ENCODE data around the gene MAGI2.

MAGI2 gene

DNA sequence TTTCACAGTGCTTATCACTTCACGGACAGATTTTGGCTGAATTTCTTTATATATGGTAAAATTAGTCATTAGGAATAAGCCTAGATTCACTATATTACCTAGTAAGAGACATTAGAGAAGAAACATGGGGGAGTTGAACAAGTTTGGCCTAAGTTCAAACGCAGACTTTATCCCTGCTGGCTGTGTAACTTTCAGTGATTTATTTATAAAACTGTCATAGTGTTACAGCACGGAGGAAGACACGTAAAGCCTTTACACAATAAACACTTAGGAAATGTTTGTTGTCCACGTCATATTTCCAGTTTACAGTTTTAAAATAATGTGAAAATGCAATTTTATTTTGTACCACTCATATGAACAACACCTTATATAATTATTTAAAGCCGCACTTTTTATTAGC lies 661.5 kb downstream of the MAGI2 start:
- ATAC-seq (replicated peaks) (no peak), DNase-seq (no peak)
- H3K36me3 Mint-ChIP-seq (ENCODE audit: insufficient read depth), result no peaks in the 10 kb centered on the region
- H3K4me3 Mint-ChIP-seq, result no peak overlapping the region
- H3K9me3 Mint-ChIP-seq, result peaks cover 3 to 11% of the 10 kb centered on the region in 2 donors
- H3K27me3 Mint-ChIP-seq, result no peaks in the 10 kb centered on the region
- no peaks in the 10 kb centered on the region for H3K4me1 Mint-ChIP-seq (ENCODE audit: low read depth in 2 of 2)
- H3K27ac Mint-ChIP-seq, result no peak overlapping the region

DNA sequence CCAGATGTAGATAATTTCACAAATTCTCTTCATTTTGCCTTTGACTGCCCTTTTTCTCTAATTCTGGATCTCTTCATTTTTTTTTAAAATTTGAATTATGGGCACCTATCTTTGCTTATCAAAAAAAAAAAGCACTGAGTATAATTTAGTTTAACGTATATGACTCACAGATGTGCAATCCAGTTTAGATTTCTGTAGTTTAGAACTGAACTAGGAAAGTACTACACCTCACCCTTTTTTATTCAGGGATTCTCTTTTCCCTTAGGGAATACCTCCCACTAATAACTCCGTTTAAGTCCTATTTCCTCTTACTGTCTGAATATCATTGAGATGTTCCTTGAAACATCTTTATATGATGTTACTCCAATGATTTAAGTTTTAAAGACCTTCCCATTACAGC lies 665.0 kb downstream of the MAGI2 start:
- Mint-ChIP-seq H3K27me3 (no peaks in the 10 kb centered on the region), H3K9me3 (peaks cover 4 to 28% of the 10 kb centered on the region in 2 donors), H3K4me3 (no peak overlapping the region), H3K4me1 (ENCODE audit: low read depth in 2 of 2) (no peaks in the 10 kb centered on the region), H3K27ac (no peak overlapping the region), H3K36me3 (ENCODE audit: insufficient read depth) (no peaks in the 10 kb centered on the region)
- no peak for ATAC-seq (replicated peaks)
- DNase-seq, result no peak

DNA sequence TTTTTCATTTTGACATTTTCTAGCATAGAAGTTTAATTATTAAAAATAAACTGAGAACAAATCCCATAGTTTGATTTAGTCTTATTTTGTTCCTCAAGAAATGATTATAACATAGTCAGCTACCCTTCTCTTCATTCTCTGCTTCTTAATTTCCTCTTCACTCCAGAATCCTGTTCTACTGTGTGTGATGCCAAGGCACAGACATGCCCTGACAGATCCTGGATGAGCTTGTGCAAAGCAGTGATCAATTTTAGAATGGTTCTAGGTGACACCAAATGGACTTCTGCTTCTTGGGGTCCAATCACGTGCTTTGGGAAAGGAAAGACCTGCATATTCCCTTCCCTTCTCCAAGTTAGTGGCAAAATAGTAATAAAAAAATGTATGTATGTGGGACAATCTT lies 665.6 kb downstream of the MAGI2 start:
- H3K4me1 Mint-ChIP-seq (ENCODE audit: low read depth in 2 of 2), result no peaks in the 10 kb centered on the region
- H3K4me3 Mint-ChIP-seq, result no peak overlapping the region
- no peak overlapping the region for H3K27ac Mint-ChIP-seq
- ATAC-seq (replicated peaks) (no peak), DNase-seq (no peak)
- no peaks in the 10 kb centered on the region for H3K36me3 Mint-ChIP-seq (ENCODE audit: insufficient read depth)
- H3K27me3 Mint-ChIP-seq, result no peaks in the 10 kb centered on the region
- H3K9me3 Mint-ChIP-seq, result peaks cover 4 to 28% of the 10 kb centered on the region in 2 donors

DNA sequence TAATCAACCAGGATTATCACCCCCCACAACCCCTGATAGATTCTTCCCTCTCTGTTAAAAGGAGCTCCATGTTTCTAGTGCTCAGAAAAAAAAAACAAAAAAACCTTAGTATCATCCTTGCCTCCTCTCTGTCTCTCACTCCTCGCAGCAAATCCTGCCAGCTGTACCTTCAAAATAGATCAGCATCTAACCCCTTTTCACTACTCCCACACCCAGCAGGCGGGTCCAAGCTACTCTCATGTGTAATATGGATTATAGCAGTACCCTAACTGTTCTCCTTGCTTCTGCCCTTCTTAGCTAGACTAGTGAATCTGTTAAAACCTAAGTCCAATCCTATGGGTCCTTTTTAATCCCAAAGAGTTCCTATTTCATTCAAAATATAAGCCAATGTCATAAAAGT lies 667.4 kb downstream of the MAGI2 start:
- Mint-ChIP-seq H3K27ac (no peak overlapping the region), H3K36me3 (ENCODE audit: insufficient read depth) (no peaks in the 10 kb centered on the region), H3K27me3 (no peaks in the 10 kb centered on the region), H3K4me3 (no peak overlapping the region), H3K9me3 (peaks cover 7 to 34% of the 10 kb centered on the region in 2 donors), H3K4me1 (ENCODE audit: low read depth in 2 of 2) (no peaks in the 10 kb centered on the region)
- no peak for ATAC-seq (replicated peaks)
- no peak for DNase-seq

DNA sequence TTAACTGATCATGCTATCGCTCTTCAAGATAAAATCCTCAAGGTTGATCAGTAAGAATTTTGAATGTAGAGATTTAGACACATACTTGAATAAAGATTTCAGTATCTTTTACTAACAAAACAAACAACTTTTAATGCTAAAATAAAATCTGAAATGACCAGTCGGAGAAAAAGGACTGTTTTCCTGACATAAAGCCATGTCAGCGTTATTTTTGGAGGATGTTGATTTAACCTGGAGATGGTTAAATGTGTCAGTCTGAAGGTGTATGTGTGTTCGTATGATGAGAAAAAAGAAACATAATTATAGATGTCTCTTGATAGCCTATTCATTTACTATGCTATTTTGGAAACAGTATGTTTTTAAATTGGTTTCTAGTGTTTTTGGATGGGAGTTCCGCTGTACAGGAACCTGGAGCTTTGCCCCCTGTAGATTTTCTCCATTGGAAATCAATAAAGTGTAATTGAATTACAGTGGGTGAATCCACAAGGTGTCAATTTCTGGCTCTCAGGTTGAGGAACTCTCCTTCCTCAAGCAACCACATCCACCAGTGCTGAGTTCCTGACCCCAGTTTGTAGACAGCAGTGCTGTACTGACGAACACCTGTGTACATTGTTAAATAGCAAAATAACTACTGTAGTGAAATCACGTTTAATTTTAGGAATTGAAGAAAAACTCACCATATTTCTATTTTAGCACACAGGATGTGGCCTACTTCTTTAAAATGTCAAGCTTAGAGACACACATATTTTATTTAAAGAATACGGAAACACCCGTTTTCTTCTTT lies 670.1 kb downstream of the MAGI2 start:
- Mint-ChIP-seq H3K9me3 (peaks cover 8 to 26% of the 10 kb centered on the region in 2 donors), H3K4me3 (no peak overlapping the region), H3K27me3 (no peaks in the 10 kb centered on the region), H3K27ac (no peak overlapping the region), H3K36me3 (ENCODE audit: insufficient read depth) (no peaks in the 10 kb centered on the region), H3K4me1 (ENCODE audit: low read depth in 2 of 2) (no peaks in the 10 kb centered on the region)
- no peak for DNase-seq
- ATAC-seq (replicated peaks), result no peak

DNA sequence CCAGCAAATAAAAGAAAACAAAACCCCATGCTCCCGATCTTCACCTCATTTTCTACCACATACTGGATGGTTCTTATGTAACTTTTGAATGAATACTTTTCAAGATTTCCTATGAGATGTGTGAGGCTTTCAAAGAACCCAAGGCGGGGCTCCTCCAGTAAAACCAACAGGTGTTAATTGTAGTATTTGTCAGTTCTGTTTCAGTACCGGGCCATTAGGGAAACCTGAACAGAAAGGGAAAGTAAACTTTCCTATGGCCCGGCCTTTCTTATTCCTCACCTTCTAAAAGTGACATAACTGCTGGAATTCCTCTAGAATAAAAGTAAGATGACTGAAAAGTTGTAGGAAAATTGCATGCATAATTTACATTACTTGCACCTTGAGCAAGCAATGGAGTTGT lies 672.9 kb downstream of the MAGI2 start:
- H3K4me3 Mint-ChIP-seq, result no peak overlapping the region

DNA sequence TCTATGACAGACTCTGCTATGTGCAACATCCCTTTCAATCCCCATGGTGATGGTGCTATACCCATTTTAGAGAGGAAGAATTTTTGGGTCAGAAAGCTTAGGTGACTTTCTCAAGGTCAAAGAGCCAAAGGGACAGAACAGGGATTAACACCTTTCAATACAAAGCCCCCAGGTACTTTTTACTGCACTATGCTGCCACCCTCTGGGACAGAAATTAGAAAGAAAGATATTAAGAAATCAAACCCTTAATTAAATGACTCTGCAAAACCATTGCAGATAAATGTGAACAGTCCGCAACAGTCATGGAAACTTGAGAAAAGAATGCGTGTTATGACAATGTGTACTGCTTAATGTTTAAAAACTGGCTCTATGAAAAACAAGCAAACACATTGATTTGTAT lies 673.7 kb downstream of the MAGI2 start:
- H3K4me3 Mint-ChIP-seq, result no peak overlapping the region
- no peaks in the 10 kb centered on the region for H3K27me3 Mint-ChIP-seq
- DNase-seq, result no peak
- no peaks in the 10 kb centered on the region for H3K4me1 Mint-ChIP-seq (ENCODE audit: low read depth in 2 of 2)
- peaks cover 6 to 9% of the 10 kb centered on the region in 2 donors for H3K9me3 Mint-ChIP-seq
- H3K36me3 Mint-ChIP-seq (ENCODE audit: insufficient read depth), result no peaks in the 10 kb centered on the region
- ATAC-seq (replicated peaks), result no peak
- H3K27ac Mint-ChIP-seq, result no peak overlapping the region

More for the DNA sequence above, 672.9 kb downstream of the MAGI2 start:
- Mint-ChIP-seq H3K9me3 (peaks cover 8 to 9% of the 10 kb centered on the region in 2 donors), H3K4me1 (ENCODE audit: low read depth in 2 of 2) (no peaks in the 10 kb centered on the region), H3K27me3 (no peaks in the 10 kb centered on the region), H3K27ac (no peak overlapping the region), H3K36me3 (ENCODE audit: insufficient read depth) (no peaks in the 10 kb centered on the region)
- ATAC-seq (replicated peaks) (no peak), DNase-seq (no peak)

DNA sequence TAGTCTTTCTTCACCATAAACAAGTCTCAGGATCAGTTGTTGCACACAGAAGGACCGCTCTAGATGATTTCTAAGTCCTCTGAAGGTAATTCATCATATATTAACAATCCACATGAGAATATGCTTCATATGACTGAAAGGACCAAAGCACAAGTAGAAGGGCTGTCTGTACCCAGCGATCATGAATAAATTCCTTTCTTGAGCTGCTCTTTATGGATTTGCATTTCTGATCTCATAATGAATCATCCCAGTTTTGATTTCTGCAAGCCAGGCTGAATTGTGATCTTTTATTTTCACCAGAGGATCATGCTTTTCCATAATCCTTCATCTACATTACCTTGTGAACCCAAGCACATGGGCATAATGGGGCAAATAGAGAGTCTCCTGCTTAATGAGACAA lies 675.6 kb downstream of the MAGI2 start:
- ATAC-seq (replicated peaks), result no peak
- H3K27ac Mint-ChIP-seq, result no peak overlapping the region
- no peak for DNase-seq
- peaks cover 6 to 9% of the 10 kb centered on the region in 2 donors for H3K9me3 Mint-ChIP-seq
- no peaks in the 10 kb centered on the region for H3K4me1 Mint-ChIP-seq (ENCODE audit: low read depth in 2 of 2)
- no peak overlapping the region for H3K4me3 Mint-ChIP-seq
- no peaks in the 10 kb centered on the region for H3K27me3 Mint-ChIP-seq
- H3K36me3 Mint-ChIP-seq (ENCODE audit: insufficient read depth), result no peaks in the 10 kb centered on the region

DNA sequence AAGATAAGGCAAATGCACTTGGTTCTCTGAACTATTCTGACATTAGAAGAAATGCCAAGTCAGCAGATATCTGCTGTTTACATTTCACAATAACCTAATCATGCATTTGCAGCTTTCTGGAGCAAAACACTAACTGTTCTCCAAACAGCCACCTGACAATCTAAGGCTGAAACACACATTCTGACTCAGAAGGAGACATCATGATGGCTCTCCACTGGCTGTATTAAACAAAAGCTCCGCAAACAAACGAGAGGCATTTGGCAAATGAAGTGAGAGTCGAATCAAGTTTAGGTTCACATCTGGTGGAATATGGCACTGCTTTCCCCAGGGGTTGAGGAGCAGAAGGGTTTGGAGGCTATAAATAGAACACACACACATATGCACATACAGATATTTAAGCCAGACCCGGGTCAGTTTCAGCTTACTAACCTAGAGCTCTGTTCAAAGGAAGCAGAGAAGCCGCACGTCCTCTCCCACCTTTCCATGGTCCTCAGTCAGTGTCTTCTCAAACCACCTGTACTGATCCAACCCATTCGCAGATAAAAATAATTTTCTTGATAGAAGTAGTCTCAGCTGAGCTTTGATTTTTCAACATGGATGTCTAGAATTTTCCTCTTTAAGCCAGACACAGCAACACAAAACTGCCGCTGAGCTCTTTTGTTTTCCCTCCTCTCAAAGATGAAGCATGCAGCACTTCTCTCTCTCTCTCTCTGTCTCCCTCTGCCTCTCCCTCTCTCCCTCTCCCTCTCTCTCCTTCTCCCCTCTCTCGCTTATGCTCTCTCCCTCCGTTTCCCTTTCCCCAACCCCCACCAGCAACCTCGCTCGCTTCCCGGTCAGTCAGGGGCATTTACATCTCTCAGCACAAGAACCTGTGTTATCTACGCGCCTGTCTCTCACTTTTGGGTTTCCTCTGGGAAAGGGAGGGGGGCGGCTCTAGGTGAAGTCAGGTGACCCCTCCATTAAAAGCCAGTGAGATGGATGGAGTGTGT lies 682.8 kb downstream of the MAGI2 start:
- no peak overlapping the region for H3K27ac Mint-ChIP-seq
- peaks cover 0 to 1% of the 10 kb centered on the region in 2 donors for H3K9me3 Mint-ChIP-seq
- no peaks in the 10 kb centered on the region for H3K4me1 Mint-ChIP-seq (ENCODE audit: low read depth in 2 of 2)
- H3K4me3 Mint-ChIP-seq, result no peak overlapping the region
- H3K27me3 Mint-ChIP-seq, result no peaks in the 10 kb centered on the region
- no peak for ATAC-seq (replicated peaks)
- H3K36me3 Mint-ChIP-seq (ENCODE audit: insufficient read depth), result no peaks in the 10 kb centered on the region
- no peak for DNase-seq

DNA sequence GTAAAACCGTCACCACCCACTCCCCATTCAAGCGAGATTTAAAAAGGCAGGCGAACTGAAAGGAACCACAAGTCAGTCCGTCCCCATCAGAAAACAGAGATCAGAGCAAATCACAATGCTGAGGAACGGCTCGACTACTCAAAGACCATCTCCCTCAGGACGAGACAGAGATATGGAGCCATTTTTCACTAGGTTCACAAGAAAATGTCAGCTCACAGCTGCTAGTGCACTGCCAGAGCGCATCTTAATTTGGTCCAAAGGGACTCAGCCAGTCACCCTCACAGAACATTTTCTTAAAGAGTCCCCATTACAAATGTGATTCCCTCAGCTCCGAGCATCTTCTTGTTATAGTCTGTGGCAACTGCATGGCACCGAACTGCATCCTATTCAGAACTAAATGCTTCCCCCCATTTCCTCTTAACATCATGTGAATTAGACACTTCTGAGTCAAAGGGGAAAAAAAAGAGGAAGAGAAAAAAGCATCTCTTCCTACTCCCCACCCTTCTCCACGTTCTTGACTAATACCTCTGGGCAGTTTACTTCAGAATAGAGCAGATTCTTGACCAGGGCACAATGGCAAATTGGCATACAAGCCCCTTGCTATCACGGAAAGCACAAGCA lies 683.9 kb downstream of the MAGI2 start:
- Mint-ChIP-seq H3K36me3 (ENCODE audit: insufficient read depth) (no peaks in the 10 kb centered on the region), H3K27me3 (no peaks in the 10 kb centered on the region), H3K4me3 (no peak overlapping the region), H3K4me1 (ENCODE audit: low read depth in 2 of 2) (no peaks in the 10 kb centered on the region), H3K27ac (no peak overlapping the region), H3K9me3 (peaks cover 0 to 3% of the 10 kb centered on the region in 2 donors)
- DNase-seq (no peak), ATAC-seq (replicated peaks) (no peak)

DNA sequence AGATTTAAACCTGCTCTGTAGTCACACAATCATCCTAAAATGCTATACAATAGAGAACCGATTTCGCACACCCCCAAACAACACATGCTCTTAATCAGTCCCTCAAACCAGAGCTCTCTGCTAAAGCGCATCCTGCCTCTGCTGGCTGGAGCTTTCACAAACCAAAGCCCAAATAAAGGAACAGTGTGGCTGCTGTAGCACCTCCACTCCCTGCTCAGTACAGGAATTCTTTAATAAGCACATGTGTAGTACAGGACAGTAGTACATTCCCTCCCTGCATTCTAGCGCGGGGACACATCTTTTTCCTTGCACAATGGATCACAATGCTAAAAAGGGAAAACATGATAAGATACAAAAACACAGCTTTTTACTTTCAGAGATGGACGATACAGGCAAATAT lies 684.6 kb downstream of the MAGI2 start:
- no peak for DNase-seq
- no peaks in the 10 kb centered on the region for H3K27me3 Mint-ChIP-seq
- no peaks in the 10 kb centered on the region for H3K36me3 Mint-ChIP-seq (ENCODE audit: insufficient read depth)

DNA sequence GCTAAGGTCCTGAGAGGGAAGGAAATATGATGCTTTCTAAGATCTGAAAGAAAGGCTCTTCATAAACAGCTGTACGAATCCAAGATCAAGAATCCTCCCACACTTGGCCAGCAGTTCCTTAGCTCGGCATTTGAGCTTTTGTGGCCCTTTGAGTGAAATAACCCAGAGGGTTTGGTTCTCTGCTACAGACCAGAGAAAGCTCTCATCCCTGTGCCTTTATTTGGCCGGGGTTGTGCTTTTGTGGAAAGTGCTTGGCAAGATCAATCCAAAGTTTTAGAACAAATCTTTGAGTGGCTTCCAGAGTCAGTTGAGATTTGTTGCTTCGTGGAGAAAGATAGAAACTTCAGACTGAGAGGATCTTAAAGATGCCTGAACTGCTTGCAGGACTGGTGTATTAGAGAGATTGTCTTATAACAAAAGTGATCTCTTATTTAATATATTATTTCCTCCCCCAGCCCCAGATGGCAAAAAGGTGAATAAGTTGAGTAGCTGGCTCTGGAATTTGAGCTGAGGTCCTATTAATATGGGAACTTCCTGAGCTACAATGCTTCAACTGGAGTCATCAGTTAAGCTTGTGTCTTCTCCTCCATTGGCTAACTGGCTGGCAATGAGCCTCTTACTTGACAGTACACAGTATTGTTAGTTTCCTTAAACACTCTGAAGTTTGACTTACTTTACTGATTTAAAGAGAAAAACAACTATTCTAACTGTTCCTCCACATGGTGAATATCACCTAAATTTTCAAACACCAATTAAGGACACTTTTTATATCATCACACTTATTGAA lies 687.3 kb downstream of the MAGI2 start:
- ATAC-seq (replicated peaks), result no peak
- H3K27me3 Mint-ChIP-seq, result no peaks in the 10 kb centered on the region
- H3K4me3 Mint-ChIP-seq, result no peak overlapping the region
- no peaks in the 10 kb centered on the region for H3K36me3 Mint-ChIP-seq (ENCODE audit: insufficient read depth)
- no peak for DNase-seq
- H3K27ac Mint-ChIP-seq, result no peak overlapping the region
- peaks cover 0 to 5% of the 10 kb centered on the region in 2 donors for H3K9me3 Mint-ChIP-seq
- no peaks in the 10 kb centered on the region for H3K4me1 Mint-ChIP-seq (ENCODE audit: low read depth in 2 of 2)

More for the DNA sequence above, 684.6 kb downstream of the MAGI2 start:
- Mint-ChIP-seq H3K4me3 (no peak overlapping the region), H3K9me3 (peaks cover 0 to 5% of the 10 kb centered on the region in 2 donors), H3K4me1 (ENCODE audit: low read depth in 2 of 2) (no peaks in the 10 kb centered on the region), H3K27ac (no peak overlapping the region)
- no peak for ATAC-seq (replicated peaks)

DNA sequence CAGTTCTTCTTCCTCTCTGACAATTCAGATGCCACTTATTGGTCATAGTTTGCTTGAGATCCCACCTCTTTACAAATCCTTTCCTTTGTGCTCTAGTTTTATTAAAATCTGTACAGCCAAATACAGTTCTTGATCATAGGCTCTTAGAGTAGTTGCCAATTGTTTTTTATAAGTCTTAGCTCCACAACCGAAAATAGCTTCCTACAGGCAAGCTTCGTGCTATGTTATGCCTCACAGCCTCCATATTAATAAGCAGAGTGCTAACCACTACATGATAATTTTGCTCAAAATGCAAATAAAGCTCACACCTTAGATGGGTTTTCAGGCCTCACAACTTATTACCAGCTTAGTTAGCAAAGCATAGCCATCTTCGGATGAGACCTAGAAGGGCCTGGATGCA lies 688.9 kb downstream of the MAGI2 start:
- Mint-ChIP-seq H3K4me3 (no peak overlapping the region), H3K27me3 (no peaks in the 10 kb centered on the region), H3K4me1 (ENCODE audit: low read depth in 2 of 2) (no peaks in the 10 kb centered on the region), H3K9me3 (peaks cover 0 to 4% of the 10 kb centered on the region in 2 donors), H3K36me3 (ENCODE audit: insufficient read depth) (no peaks in the 10 kb centered on the region), H3K27ac (no peak overlapping the region)
- ATAC-seq (replicated peaks) (no peak), DNase-seq (no peak)

All from effector memory CD8-positive, alpha-beta T cell (primary cell).